ENCODE results near the gene EGLN3.

Gene EGLN3

DNA sequence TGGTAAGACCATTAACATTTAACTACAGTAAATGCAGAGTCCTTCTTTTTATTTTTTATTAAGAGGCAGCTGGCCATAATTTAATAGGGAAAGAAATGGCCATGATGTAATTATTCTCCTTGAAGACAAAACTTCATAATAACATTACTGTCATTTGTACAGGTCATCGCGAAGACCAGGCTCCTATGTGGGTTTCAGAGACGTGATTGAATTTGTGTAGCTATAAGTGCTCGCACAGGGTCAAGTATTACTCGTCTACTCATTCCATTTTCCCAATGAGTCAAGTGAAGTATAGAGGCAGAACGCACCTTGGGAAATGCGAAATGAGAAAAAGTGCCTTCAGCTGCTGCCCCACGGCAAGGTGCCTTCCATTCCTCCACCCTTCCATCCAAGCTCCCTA, 40.4 kb downstream of the EGLN3 start:
- no peak overlapping the region for H3K27ac ChIP-seq (ENCODE audit: low read length)
- TF ChIP-seq EZH2 (IDR thresholded peaks at IDR 0.05; ENCODE audit: borderline replicate concordance, low read depth, low read length, severe bottlenecking) (no peak), CTCF (IDR thresholded peaks at IDR 0.05; ENCODE audit: borderline replicate concordance, extremely low read depth, low read length, poor library complexity, severe bottlenecking) (no peak)
- H3K9ac ChIP-seq (ENCODE audit: low read depth, low read length): no peak overlapping the region
- no peaks in the 10 kb centered on the region for H3K79me2 ChIP-seq (ENCODE audit: insufficient read depth, low read length)
- H3K4me2 ChIP-seq (ENCODE audit: insufficient read depth, low read length): no peak overlapping the region
- no peaks in the 10 kb centered on the region for H4K20me1 ChIP-seq (ENCODE audit: insufficient read depth, low read length)
- no peaks in the 10 kb centered on the region for H3K4me1 ChIP-seq (ENCODE audit: insufficient read depth, low read length)
- H3K27me3 ChIP-seq (ENCODE audit: insufficient read depth, low read length, poor library complexity): no peaks in the 10 kb centered on the region
- no peak overlapping the region for H2AFZ ChIP-seq (ENCODE audit: low read depth, low read length)
- no peak overlapping the region for H3K4me3 ChIP-seq (ENCODE audit: low read depth in 1 of 2, low read length in 2 of 2)
- DNase-seq: no peak
- no peak for ATAC-seq (ENCODE audit: insufficient read depth, low read depth)
- H3K9me3 ChIP-seq (ENCODE audit: insufficient read depth, low read length, severe bottlenecking): no peaks in the 10 kb centered on the region
- no peaks in the 10 kb centered on the region for H3K36me3 ChIP-seq (ENCODE audit: insufficient read depth, low read length)

DNA sequence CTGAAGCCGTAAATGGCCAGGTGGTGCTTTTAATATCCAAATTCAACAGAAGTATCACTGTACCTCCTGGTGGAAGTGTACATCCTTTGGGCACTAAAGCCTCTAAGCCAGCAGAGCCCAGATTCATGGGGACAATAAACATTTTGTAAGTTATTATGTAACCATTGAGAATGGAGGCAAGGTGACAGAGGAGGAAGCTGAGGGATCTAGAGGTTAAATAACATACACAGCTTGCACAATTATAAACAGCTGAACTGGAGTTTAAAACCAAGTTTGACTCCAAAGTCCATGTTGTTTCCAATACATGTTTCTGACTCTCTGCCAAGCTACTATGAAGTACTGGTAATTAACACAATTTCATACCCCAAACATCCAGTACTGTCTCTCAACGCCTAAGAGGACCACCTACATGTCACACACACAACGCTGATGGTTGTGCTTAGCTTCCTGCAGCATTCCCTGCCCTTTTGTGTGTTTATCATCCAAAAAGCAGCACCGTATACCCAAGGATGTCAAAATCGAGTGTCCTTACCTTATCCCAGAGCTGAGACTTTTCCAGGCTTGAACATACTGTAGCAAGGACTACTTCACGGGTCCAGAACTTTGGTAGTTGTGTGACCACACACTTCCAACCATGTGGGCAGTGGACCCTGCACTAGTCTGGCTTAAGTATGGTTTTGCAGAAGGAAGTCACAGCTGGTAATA, 41.3 kb downstream of the EGLN3 start:
- Histone ChIP-seq H3K9ac (ENCODE audit: low read depth, low read length) (no peak overlapping the region), H3K4me1 (ENCODE audit: insufficient read depth, low read length) (no peaks in the 10 kb centered on the region), H3K36me3 (ENCODE audit: insufficient read depth, low read length) (no peaks in the 10 kb centered on the region), H3K4me3 (ENCODE audit: low read depth in 1 of 2, low read length in 2 of 2) (no peak overlapping the region), H4K20me1 (ENCODE audit: insufficient read depth, low read length) (no peaks in the 10 kb centered on the region), H3K9me3 (ENCODE audit: insufficient read depth, low read length, severe bottlenecking) (no peaks in the 10 kb centered on the region), H3K27me3 (ENCODE audit: insufficient read depth, low read length, poor library complexity) (no peaks in the 10 kb centered on the region), H3K4me2 (ENCODE audit: insufficient read depth, low read length) (no peak overlapping the region), H2AFZ (ENCODE audit: low read depth, low read length) (no peak overlapping the region), H3K79me2 (ENCODE audit: insufficient read depth, low read length) (no peaks in the 10 kb centered on the region), H3K27ac (ENCODE audit: low read length) (no peak overlapping the region)
- no peak for TF ChIP-seq EZH2 (IDR thresholded peaks at IDR 0.05; ENCODE audit: borderline replicate concordance, low read depth, low read length, severe bottlenecking)
- no peak for TF ChIP-seq CTCF (IDR thresholded peaks at IDR 0.05; ENCODE audit: borderline replicate concordance, extremely low read depth, low read length, poor library complexity, severe bottlenecking)
- no peak for ATAC-seq (ENCODE audit: insufficient read depth, low read depth)
- no peak for DNase-seq

DNA sequence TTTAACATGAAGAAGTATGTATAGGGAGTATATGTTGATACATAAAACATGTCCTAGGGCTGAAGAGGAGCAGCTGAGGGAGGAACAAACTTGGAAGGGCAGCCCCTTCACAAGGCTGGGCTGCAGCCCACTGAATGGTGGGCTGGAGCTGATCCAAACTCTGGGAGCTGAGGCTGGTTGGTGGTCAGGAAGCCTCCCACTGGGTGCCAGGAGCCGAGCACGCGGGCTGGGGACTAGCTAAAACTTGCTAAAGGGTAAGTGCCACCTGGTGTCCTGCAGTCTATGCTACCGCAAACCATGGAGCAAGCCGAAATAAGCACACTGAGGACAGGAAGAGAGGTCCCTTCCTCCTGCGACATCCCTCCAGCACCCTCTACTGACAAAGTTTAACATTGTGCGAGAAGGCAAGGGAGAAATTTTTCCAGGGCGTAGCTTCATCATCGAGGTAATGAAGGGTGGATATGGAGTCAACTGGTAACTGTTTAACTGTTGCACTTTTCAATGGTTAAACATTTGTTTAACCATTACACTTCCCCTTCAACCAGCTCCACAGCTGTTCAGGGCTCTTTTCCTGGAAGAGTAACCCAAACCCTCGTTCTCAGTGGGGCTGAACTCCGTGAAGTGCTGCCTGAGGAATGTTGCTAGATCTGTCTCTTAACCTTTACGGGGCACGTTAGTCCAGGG, 42.2 kb downstream of the EGLN3 start:
- Histone ChIP-seq H3K9me3 (ENCODE audit: insufficient read depth, low read length, severe bottlenecking) (no peaks in the 10 kb centered on the region), H3K79me2 (ENCODE audit: insufficient read depth, low read length) (no peaks in the 10 kb centered on the region), H4K20me1 (ENCODE audit: insufficient read depth, low read length) (no peaks in the 10 kb centered on the region), H3K4me2 (ENCODE audit: insufficient read depth, low read length) (no peak overlapping the region), H3K27me3 (ENCODE audit: insufficient read depth, low read length, poor library complexity) (no peaks in the 10 kb centered on the region), H3K4me1 (ENCODE audit: insufficient read depth, low read length) (no peaks in the 10 kb centered on the region), H3K9ac (ENCODE audit: low read depth, low read length) (no peak overlapping the region), H3K4me3 (ENCODE audit: low read depth in 1 of 2, low read length in 2 of 2) (no peak overlapping the region), H3K27ac (ENCODE audit: low read length) (no peak overlapping the region), H3K36me3 (ENCODE audit: insufficient read depth, low read length) (no peaks in the 10 kb centered on the region), H2AFZ (ENCODE audit: low read depth, low read length) (no peak overlapping the region)
- ATAC-seq (ENCODE audit: insufficient read depth, low read depth): peak; percentile 40; the same call in 2 of the 3 replicates
- DNase-seq: no peak
- peak; percentile 47 for TF ChIP-seq CTCF (IDR thresholded peaks at IDR 0.05; ENCODE audit: borderline replicate concordance, extremely low read depth, low read length, poor library complexity, severe bottlenecking)
- TF ChIP-seq EZH2 (IDR thresholded peaks at IDR 0.05; ENCODE audit: borderline replicate concordance, low read depth, low read length, severe bottlenecking): no peak
